Panc1 (cell line): ENCODE measurements around the gene PHRF1. TPM values are rescaled to one million over a fixed set of nuclear protein-coding genes. Genes with fewer than 3 reads are reported as not detected.

ENCODE experiments used
- ATAC-seq: fragments of 200-7000 bp; cut with Tn5 transposase; 2 replicates; pipeline ENCODE4 v1.9.1; 2020; ENCODE audit warnings: mild to moderate bottlenecking, moderate library complexity
- BruUV-seq: library from RNA; stranded (reverse); fragments of 400-500 nt; replicated peaks from 2 replicates; lab custom pipeline; 2021; lab: Mats Ljungman, UMichigan
- CTCF ChIA-PET: fragments of 300-600 bp; sonication (Branson Sonifier 250); formaldehyde crosslinking; loops from one replicate; lab custom pipeline; 2022; ENCODE audit warnings: antibody characterized with exemption; lab: Charles Lee
- POLR2A ChIA-PET: fragments of 300-600 bp; sonication (Branson Sonifier 250); formaldehyde crosslinking; loops from one replicate; lab custom pipeline; 2022; ENCODE audit warnings: antibody characterized with exemption; lab: Charles Lee
- DNase-seq: peaks from one replicate; pipeline ENCODE4 v3.0.0-alpha.2; 2010; ENCODE audit warnings: low read depth, low spot score
- H3K27ac ChIP-seq: 2 replicates; pipeline ENCODE4 v1.5.1; 2011; ENCODE audit warnings: mild to moderate bottlenecking, low read length, inconsistent platforms
- H3K27me3 ChIP-seq: fragments of 200-500 bp; sonication (Bioruptor generic); 2 replicates; pipeline ENCODE4 v1.6.0; 2014; ENCODE audit warnings: low read length, inconsistent platforms; ENCODE audit not compliant: control insufficient read depth, insufficient read depth
- H3K36me3 ChIP-seq: fragments of 200-500 bp; sonication (Bioruptor generic); 2 replicates; pipeline ENCODE4 v1.5.1; 2014; ENCODE audit warnings: inconsistent platforms, mild to moderate bottlenecking, low read length, moderate library complexity; ENCODE audit not compliant: control insufficient read depth, insufficient read depth
- H3K4me1 ChIP-seq: 2 replicates; pipeline ENCODE4 v1.5.1; 2011; ENCODE audit warnings: inconsistent platforms, mild to moderate bottlenecking, low read length, moderate library complexity; ENCODE audit not compliant: control insufficient read depth, insufficient read depth
- H3K4me3 ChIP-seq, 2 experiments: 2 replicates each; pipeline ENCODE4 v1.5.1; 2011 to 2012; ENCODE audit warnings: low read depth in 2 of 2, low read length in 2 of 2, mild to moderate bottlenecking in 2 of 2, inconsistent platforms in 1 of 2, moderate library complexity in 1 of 2
- H3K9me3 ChIP-seq: fragments of 200-500 bp; sonication (Bioruptor generic); 2 replicates; pipeline ENCODE4 v1.5.1; 2014; ENCODE audit warnings: low read depth, mild to moderate bottlenecking, inconsistent platforms, low read length, moderate library complexity; ENCODE audit not compliant: control insufficient read depth, insufficient read depth
- CTCF ChIP-seq: fragments of 450-650 bp; IDR thresholded peaks from 2 replicates; pipeline ENCODE4 v1.5.1; 2017; ENCODE audit warnings: mild to moderate bottlenecking
- POLR2AphosphoS5 ChIP-seq: IDR thresholded peaks from 2 replicates; pipeline ENCODE4 v1.6.1; 2012; ENCODE audit warnings: mild to moderate bottlenecking, low read depth, low read length, moderate library complexity
- SIN3A ChIP-seq: IDR thresholded peaks from 2 replicates; pipeline ENCODE4 v1.6.1; 2012; ENCODE audit warnings: low read depth, mild to moderate bottlenecking, low read length, moderate library complexity, borderline replicate concordance; ENCODE audit not compliant: insufficient read depth
- TCF7L2 ChIP-seq: IDR thresholded peaks from 2 replicates; pipeline ENCODE4 v1.6.1; 2011; ENCODE audit warnings: mild to moderate bottlenecking, low read depth, low read length, inconsistent platforms
- in situ Hi-C: cut with HindIII; loops from 2 replicates; pipeline ENCODE4 v1.10.0; 2016; ENCODE audit warnings: low sequenced_read_pairs, low pct_unique_long_range_greater_than_20kb
- intact Hi-C: fragments of 100-400 bp; cut with micrococcal nuclease; formaldehyde crosslinking; loops from one replicate; pipeline ENCODE4 v1.10.0; 2022; ENCODE audit not compliant: unreplicated experiment
- total RNA-seq: library from RNA; stranded (reverse); gene quantifications from one replicate; pipeline ENCODE4 v1.2.1, GENCODE V29; 2021; ENCODE audit not compliant: unreplicated experiment

Gene PHRF1
- total RNA-seq, 1 experiment from 2014 or later, result 90.6 TPM

GRCh38 chr11:530960-531831 lies 45.1 kb upstream of the PHRF1 start:
- no peaks in the 10 kb centered on the region for H3K9me3 ChIP-seq
- no peak for TF ChIP-seq TCF7L2
- peak; percentile 8; the same call in 1 of the 2 replicates for TF ChIP-seq POLR2AphosphoS5
- H3K4me1 ChIP-seq, result peaks cover 17% of the 10 kb centered on the region
- H3K36me3 ChIP-seq, result peaks cover 3% of the 10 kb centered on the region; the same call in 1 of the 2 replicates
- no peak overlapping the region for H3K27ac ChIP-seq
- no peak for DNase-seq
- no peak overlapping the region for H3K4me3 ChIP-seq
- no peaks in the 10 kb centered on the region for H3K27me3 ChIP-seq
- POLR2A ChIA-PET, result no interaction called here
- BruUV-seq, result no TSS peak
- no peak for ATAC-seq
- CTCF ChIA-PET, result no interaction called here
- in situ Hi-C loops, result no loop called here
- intact Hi-C loops, result no loop called here

GRCh38 chr11:531919-532526 lies 44.2 kb upstream of the PHRF1 start:
- peaks cover 20% of the 10 kb centered on the region for H3K4me1 ChIP-seq
- no peak overlapping the region; the same call in 1 of the 2 replicates for H3K27ac ChIP-seq
- intact Hi-C loops (no loop called here), in situ Hi-C loops (no loop called here)
- no peak overlapping the region for H3K4me3 ChIP-seq
- ATAC-seq (no peak), DNase-seq (no peak)
- H3K36me3 ChIP-seq, result peaks cover 3% of the 10 kb centered on the region; the same call in 1 of the 2 replicates
- no peaks in the 10 kb centered on the region for H3K9me3 ChIP-seq
- POLR2A ChIA-PET, result no interaction called here
- TF ChIP-seq CTCF (no peak), TCF7L2 (no peak), SIN3A (no peak), POLR2AphosphoS5 (no peak)
- no peaks in the 10 kb centered on the region for H3K27me3 ChIP-seq
- no TSS peak for BruUV-seq
- CTCF ChIA-PET, result no interaction called here

- in situ Hi-C loops, result no loop called here
- DNase-seq (no peak), ATAC-seq (no peak)
- H3K27me3 ChIP-seq, result no peaks in the 10 kb centered on the region
- TF ChIP-seq TCF7L2 (no peak), CTCF (no peak), SIN3A (no peak), POLR2AphosphoS5 (no peak)
- H3K36me3 ChIP-seq, result peaks cover 3% of the 10 kb centered on the region; the same call in 1 of the 2 replicates
- ChIA-PET POLR2A (interaction anchor here (1.0 kb wide), 1 partner anchor 12 kb away, joined by 8 read pairs; no protein-coding TSS in a partner anchor), CTCF (interaction anchor here (0.6 kb wide), 1 partner anchor 33 kb away, joined by 4 read pairs; no protein-coding TSS in a partner anchor)
- H3K4me3 ChIP-seq, result no peak overlapping the region
- no peak overlapping the region for H3K27ac ChIP-seq
- intact Hi-C loops, result no loop called here
- H3K9me3 ChIP-seq, result no peaks in the 10 kb centered on the region
- no TSS peak for BruUV-seq
- H3K4me1 ChIP-seq, result peaks cover 26% of the 10 kb centered on the region
Measured at GRCh38 chr11:532527-532985, 43.7 kb upstream of the PHRF1 start.
